ENCODE results near the gene FALEC. TPM values are rescaled to one million over a fixed set of nuclear protein-coding genes. Genes with fewer than 3 reads are reported as not detected.

The FALEC gene
- total and polyA plus RNA-seq, 2 of the 8 experiments (the other 6 are each of a cell fraction or from before 2014, with no cell fraction given), result not detected

DNA sequence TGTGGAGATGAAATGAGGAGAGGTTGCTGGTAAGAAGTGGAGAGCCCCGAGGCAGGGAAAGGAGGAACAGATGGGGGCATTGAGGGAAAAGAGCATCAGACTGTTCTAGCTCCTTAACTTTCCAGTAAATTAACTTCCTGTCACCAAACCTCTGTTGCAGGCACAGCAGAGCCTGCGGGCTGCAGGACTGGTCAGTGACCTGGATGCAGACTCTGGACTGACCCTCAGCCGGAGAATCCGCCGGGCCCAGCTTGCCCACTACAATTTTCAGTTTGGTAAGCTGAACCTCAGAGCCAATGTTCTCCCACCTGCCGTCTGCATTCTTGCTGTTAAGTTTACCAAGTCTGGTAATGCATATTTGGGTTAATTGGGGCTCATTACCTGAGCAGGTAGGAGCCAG, 10.1 kb upstream of the FALEC start:
- H3K27me3 ChIP-seq (replicated peaks in 1 of 4; ENCODE audit: control insufficient read depth in 3 of 4, extremely low read depth in 1 of 4, insufficient read depth in 3 of 4, low read length in 3 of 4), result no peaks in the 10 kb centered on the region
- CTCF ChIA-PET (ENCODE audit: partially characterized antibody), result no interaction called here
- WGBS, 2 experiments (ENCODE audit: extremely low coverage in 1 of 2, insufficient coverage in 1 of 2, insufficient read length in 1 of 2, insufficient replicate concordance in 2 of 2, low coverage in 1 of 2, low lambda C conversion rate in 2 of 2, missing lambda C conversion rate in 1 of 2), result 90% methylated on average over 6 of the region's 6 CpGs; no CpG with 5 or more reads in 1 of the 2 experiments
- TF ChIP-seq RFX5 (IDR thresholded peaks at IDR 0.05; ENCODE audit: borderline replicate concordance, low read depth, low read length), result no peak
- no peak for TF ChIP-seq GABPA (IDR thresholded peaks at IDR 0.05; ENCODE audit: borderline replicate concordance, insufficient read depth, low read length)
- no peak for TF ChIP-seq KDM1A (IDR thresholded peaks at IDR 0.05; ENCODE audit: borderline replicate concordance, low read length)
- no peak for TF ChIP-seq CBX5 (IDR thresholded peaks at IDR 0.05; ENCODE audit: low read depth, low read length)
- TF ChIP-seq HDAC6 (IDR thresholded peaks at IDR 0.05; ENCODE audit: low read depth, low read length), result no peak
- TF ChIP-seq RXRA (IDR thresholded peaks at IDR 0.05; ENCODE audit: insufficient read depth, low read depth, low read length), result no peak
- no peak for TF ChIP-seq POLR2AphosphoS5 (IDR thresholded peaks at IDR 0.05; ENCODE audit: low read depth, low read length)
- no peak for TF ChIP-seq SIX5 (IDR thresholded peaks at IDR 0.05; ENCODE audit: low read depth, low read length)
- no peak for TF ChIP-seq GTF2F1 (IDR thresholded peaks at IDR 0.05; ENCODE audit: borderline replicate concordance, low read depth, low read length)
- no peak for TF ChIP-seq HDAC2 (IDR thresholded peaks at IDR 0.05; ENCODE audit: borderline replicate concordance in 1 of 2, low read depth in 2 of 2, low read length in 2 of 2)
- TF ChIP-seq SP4 (IDR thresholded peaks at IDR 0.05; ENCODE audit: low read length), result no peak
- no peak for TF ChIP-seq USF2 (IDR thresholded peaks at IDR 0.05; ENCODE audit: low read length)
- no peak for TF ChIP-seq JUN (IDR thresholded peaks at IDR 0.05; ENCODE audit: low read depth, low read length)
- no peak for TF ChIP-seq TBP (IDR thresholded peaks at IDR 0.05; ENCODE audit: low read depth, low read length)

More for the DNA sequence above, 10.1 kb upstream of the FALEC start:
- Histone ChIP-seq H3K79me1 (ENCODE audit: low read depth, low read length) (no peaks in the 10 kb centered on the region), H3K14ac (ENCODE audit: insufficient read length) (no peak overlapping the region), H4K5ac (ENCODE audit: insufficient read length, low read depth, low read length) (no peak overlapping the region), H2BK120ac (replicated peaks; ENCODE audit: low read depth, low read length) (no peak overlapping the region), H3K36me3 (ENCODE audit: control insufficient read depth in 2 of 4, insufficient read depth in 4 of 4, low read length in 3 of 4) (peaks cover 8 to 41% (median 17%) of the 10 kb centered on the region in 4 experiments; a peak in 6 of 8 replicates), H4K20me1 (replicated peaks in 1 of 2; ENCODE audit: control insufficient read depth in 1 of 2, insufficient read depth in 2 of 2, low read length in 2 of 2) (no peaks in the 10 kb centered on the region), H2BK12ac (ENCODE audit: low read depth, low read length) (no peak overlapping the region), H3K23me2 (ENCODE audit: low read depth, low read length) (no peaks in the 10 kb centered on the region), H4K91ac (replicated peaks; ENCODE audit: insufficient read length, low read length) (no peak overlapping the region), H3K4me1 (replicated peaks in 1 of 4; ENCODE audit: control insufficient read depth in 3 of 4, insufficient read depth in 4 of 4, low read length in 3 of 4) (no peaks in the 10 kb centered on the region), H3K4me2 (ENCODE audit: insufficient read depth in 1 of 2, low read depth in 2 of 2, low read length in 2 of 2) (no peak overlapping the region), H3K9ac (replicated peaks in 1 of 4; ENCODE audit: extremely low read depth in 1 of 4, low read depth in 3 of 4, low read length in 3 of 4) (no peak overlapping the region), H2BK5ac (ENCODE audit: low read depth, low read length) (no peak overlapping the region), H4K8ac (ENCODE audit: extremely low read depth, insufficient read depth, low read length) (no peak overlapping the region), H3K9me3 (ENCODE audit: insufficient read depth in 2 of 2, low read depth in 1 of 2, low read length in 1 of 2) (no peaks in the 10 kb centered on the region), H3K56ac (replicated peaks; ENCODE audit: insufficient read length, low read depth, low read length) (no peak overlapping the region), H3K79me2 (ENCODE audit: control insufficient read depth in 1 of 2, insufficient read depth in 2 of 2, low read length in 2 of 2) (no peaks in the 10 kb centered on the region), H3K4ac (replicated peaks; ENCODE audit: insufficient read length, low read depth, low read length) (no peak overlapping the region), H2AFZ (ENCODE audit: low read length) (no peak overlapping the region), H3K18ac (ENCODE audit: extremely low read depth, low read length) (no peak overlapping the region), H3K4me3 (ENCODE audit: extremely low read depth in 1 of 4, insufficient read depth in 2 of 4, low read depth in 3 of 4, low read length in 4 of 4) (no peak overlapping the region), H2AK5ac (ENCODE audit: low read depth, low read length) (no peak overlapping the region), H2BK20ac (ENCODE audit: low read length) (no peak overlapping the region), H3K23ac (ENCODE audit: insufficient read length) (no peak overlapping the region), H3K27ac (ENCODE audit: low read depth, low read length) (no peak overlapping the region), H2BK15ac (ENCODE audit: low read length) (no peak overlapping the region)
- DNase-seq (ENCODE audit: low read depth in 1 of 2, low spot score in 2 of 2), result no peak
- no peak for FAIRE-seq
- POLR2A ChIA-PET (ENCODE audit: partially characterized antibody), result interaction anchor here (0.7 to 1.6 kb wide), 3 partner anchors 9 to 40 kb away, joined by 3 to 4 read pairs (median 3); no protein-coding TSS in a partner anchor
